ENCODE measurements around the gene SUSD5. TPM values are rescaled to one million over a fixed set of nuclear protein-coding genes. Genes with fewer than 3 reads are reported as not detected.

The SUSD5 gene
- total RNA-seq, 1 experiment from 2014 or later: 1.2 TPM

DNA sequence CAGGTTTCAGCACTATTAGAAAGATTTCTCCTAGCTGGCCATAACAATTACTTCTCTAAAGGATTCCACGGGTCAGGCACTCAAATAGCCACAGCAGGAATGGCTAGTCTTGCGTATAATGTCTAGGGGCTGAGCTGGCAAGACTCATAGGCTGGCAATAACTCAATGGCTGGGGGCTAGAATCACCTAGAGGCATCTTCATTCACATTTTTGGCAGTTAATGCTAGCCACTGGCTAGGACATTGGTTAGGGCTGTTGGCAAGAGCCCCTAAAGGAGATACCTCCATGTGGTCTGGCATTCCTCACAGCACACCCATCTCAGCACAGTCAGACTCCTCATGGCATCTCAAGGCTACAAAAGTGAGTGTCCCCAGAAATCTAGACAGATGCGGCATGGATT is 6.2 kb downstream of the SUSD5 start:
- ChIA-PET CTCF (no interaction called here), POLR2A (no interaction called here)
- DNase-seq (ENCODE audit: low spot score): no peak
- Mint-ChIP-seq H3K27me3 (ENCODE audit: low read depth) (peaks cover 30% of the 10 kb centered on the region), H3K36me3 (peaks cover 10% of the 10 kb centered on the region), H3K9me3 (peaks cover 19% of the 10 kb centered on the region), H3K4me3 (no peak overlapping the region), H3K27ac (no peak overlapping the region), H3K4me1 (peaks cover under 1% of the 10 kb centered on the region)
- no peak for ATAC-seq
- TF ChIP-seq, protein P1, sequence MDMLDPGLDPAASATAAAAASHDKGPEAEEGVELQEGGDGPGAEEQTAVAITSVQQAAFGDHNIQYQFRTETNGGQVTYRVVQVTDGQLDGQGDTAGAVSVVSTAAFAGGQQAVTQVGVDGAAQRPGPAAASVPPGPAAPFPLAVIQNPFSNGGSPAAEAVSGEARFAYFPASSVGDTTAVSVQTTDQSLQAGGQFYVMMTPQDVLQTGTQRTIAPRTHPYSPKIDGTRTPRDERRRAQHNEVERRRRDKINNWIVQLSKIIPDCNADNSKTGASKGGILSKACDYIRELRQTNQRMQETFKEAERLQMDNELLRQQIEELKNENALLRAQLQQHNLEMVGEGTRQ (CRISPR knock-in tag; IDR thresholded peaks at IDR 0.05): no peak
- TF ChIP-seq, protein P2, sequence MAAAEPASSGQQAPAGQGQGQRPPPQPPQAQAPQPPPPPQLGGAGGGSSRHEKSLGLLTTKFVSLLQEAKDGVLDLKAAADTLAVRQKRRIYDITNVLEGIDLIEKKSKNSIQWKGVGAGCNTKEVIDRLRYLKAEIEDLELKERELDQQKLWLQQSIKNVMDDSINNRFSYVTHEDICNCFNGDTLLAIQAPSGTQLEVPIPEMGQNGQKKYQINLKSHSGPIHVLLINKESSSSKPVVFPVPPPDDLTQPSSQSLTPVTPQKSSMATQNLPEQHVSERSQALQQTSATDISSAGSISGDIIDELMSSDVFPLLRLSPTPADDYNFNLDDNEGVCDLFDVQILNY (CRISPR knock-in tag; IDR thresholded peaks at IDR 0.05): no peak
- TF ChIP-seq SMAD3 (CRISPR knock-in tag; IDR thresholded peaks at IDR 0.05; ENCODE audit: borderline replicate concordance) (no peak), NFE2L1 (CRISPR knock-in tag; IDR thresholded peaks at IDR 0.05) (no peak), ATF1 (CRISPR knock-in tag; IDR thresholded peaks at IDR 0.05) (no peak), FOXJ3 (CRISPR knock-in tag; IDR thresholded peaks at IDR 0.05; ENCODE audit: borderline replicate concordance) (no peak), PRRX2 (CRISPR knock-in tag; IDR thresholded peaks at IDR 0.05) (no peak), TEAD4 (CRISPR knock-in tag; IDR thresholded peaks at IDR 0.05) (no peak), TEAD1 (CRISPR knock-in tag; IDR thresholded peaks at IDR 0.05) (no peak), EMX1 (CRISPR knock-in tag; IDR thresholded peaks at IDR 0.05) (no peak), NFATC4 (CRISPR knock-in tag; IDR thresholded peaks at IDR 0.05) (no peak)
- TF ChIP-seq, protein P3, sequence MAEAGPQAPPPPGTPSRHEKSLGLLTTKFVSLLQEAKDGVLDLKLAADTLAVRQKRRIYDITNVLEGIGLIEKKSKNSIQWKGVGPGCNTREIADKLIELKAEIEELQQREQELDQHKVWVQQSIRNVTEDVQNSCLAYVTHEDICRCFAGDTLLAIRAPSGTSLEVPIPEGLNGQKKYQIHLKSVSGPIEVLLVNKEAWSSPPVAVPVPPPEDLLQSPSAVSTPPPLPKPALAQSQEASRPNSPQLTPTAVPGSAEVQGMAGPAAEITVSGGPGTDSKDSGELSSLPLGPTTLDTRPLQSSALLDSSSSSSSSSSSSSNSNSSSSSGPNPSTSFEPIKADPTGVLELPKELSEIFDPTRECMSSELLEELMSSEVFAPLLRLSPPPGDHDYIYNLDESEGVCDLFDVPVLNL (CRISPR knock-in tag; IDR thresholded peaks at IDR 0.05; ENCODE audit: borderline replicate concordance, low read depth): no peak
- TF ChIP-seq, protein P4, sequence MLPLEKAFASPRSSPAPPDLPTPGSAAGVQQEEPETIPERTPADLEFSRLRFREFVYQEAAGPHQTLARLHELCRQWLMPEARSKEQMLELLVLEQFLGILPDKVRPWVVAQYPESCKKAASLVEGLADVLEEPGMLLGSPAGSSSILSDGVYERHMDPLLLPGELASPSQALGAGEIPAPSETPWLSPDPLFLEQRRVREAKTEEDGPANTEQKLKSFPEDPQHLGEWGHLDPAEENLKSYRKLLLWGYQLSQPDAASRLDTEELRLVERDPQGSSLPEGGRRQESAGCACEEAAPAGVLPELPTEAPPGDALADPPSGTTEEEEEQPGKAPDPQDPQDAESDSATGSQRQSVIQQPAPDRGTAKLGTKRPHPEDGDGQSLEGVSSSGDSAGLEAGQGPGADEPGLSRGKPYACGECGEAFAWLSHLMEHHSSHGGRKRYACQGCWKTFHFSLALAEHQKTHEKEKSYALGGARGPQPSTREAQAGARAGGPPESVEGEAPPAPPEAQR (CRISPR knock-in tag; IDR thresholded peaks at IDR 0.05): no peak
- TF ChIP-seq, protein P5, sequence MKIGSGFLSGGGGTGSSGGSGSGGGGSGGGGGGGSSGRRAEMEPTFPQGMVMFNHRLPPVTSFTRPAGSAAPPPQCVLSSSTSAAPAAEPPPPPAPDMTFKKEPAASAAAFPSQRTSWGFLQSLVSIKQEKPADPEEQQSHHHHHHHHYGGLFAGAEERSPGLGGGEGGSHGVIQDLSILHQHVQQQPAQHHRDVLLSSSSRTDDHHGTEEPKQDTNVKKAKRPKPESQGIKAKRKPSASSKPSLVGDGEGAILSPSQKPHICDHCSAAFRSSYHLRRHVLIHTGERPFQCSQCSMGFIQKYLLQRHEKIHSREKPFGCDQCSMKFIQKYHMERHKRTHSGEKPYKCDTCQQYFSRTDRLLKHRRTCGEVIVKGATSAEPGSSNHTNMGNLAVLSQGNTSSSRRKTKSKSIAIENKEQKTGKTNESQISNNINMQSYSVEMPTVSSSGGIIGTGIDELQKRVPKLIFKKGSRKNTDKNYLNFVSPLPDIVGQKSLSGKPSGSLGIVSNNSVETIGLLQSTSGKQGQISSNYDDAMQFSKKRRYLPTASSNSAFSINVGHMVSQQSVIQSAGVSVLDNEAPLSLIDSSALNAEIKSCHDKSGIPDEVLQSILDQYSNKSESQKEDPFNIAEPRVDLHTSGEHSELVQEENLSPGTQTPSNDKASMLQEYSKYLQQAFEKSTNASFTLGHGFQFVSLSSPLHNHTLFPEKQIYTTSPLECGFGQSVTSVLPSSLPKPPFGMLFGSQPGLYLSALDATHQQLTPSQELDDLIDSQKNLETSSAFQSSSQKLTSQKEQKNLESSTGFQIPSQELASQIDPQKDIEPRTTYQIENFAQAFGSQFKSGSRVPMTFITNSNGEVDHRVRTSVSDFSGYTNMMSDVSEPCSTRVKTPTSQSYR (CRISPR knock-in tag; IDR thresholded peaks at IDR 0.05): no peak
- TF ChIP-seq, protein P6, sequence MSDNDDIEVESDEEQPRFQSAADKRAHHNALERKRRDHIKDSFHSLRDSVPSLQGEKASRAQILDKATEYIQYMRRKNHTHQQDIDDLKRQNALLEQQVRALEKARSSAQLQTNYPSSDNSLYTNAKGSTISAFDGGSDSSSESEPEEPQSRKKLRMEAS (CRISPR knock-in tag; IDR thresholded peaks at IDR 0.05): no peak

DNA sequence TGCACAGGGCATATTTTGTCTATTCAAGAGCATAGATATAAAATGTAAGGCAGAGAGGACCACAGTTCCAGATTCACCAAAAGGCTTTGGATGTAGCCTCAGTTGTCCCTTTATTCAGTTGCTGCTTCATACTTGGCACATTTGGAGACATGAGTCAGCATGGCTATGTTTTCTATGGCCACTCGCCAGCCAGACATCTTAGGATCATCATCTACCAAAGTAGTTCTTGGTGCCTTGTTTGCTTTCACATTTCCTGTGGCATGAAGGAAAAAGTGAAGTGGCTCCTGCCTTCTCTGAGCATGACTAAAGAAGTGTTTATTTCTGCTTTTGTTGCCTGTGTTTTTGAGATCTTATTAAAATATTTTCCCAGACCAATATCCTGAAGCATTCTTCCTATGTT is 7.2 kb downstream of the SUSD5 start:
- no peak overlapping the region for H3K27ac Mint-ChIP-seq
- H3K9me3 Mint-ChIP-seq: peaks cover 19% of the 10 kb centered on the region
- POLR2A ChIA-PET: no interaction called here
- ATAC-seq (no peak), DNase-seq (ENCODE audit: low spot score) (no peak)
- peaks cover 21% of the 10 kb centered on the region for H3K27me3 Mint-ChIP-seq (ENCODE audit: low read depth)
- TF ChIP-seq JUN (CRISPR knock-in tag; IDR thresholded peaks at IDR 0.05) (no peak), RELA (CRISPR knock-in tag; IDR thresholded peaks at IDR 0.05; ENCODE audit: borderline replicate concordance) (no peak), ATF1 (CRISPR knock-in tag; IDR thresholded peaks at IDR 0.05) (no peak), TCF7 (CRISPR knock-in tag; IDR thresholded peaks at IDR 0.05; ENCODE audit: low read depth) (no peak), NR2C2 (CRISPR knock-in tag; IDR thresholded peaks at IDR 0.05) (no peak), TEAD1 (CRISPR knock-in tag; IDR thresholded peaks at IDR 0.05) (no peak)
- TF ChIP-seq, protein P7, sequence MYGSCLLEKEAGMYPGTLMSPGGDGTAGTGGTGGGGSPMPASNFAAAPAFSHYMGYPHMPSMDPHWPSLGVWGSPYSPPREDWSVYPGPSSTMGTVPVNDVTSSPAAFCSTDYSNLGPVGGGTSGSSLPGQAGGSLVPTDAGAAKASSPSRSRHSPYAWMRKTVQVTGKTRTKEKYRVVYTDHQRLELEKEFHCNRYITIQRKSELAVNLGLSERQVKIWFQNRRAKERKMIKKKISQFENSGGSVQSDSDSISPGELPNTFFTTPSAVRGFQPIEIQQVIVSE (CRISPR knock-in tag; IDR thresholded peaks at IDR 0.05; ENCODE audit: borderline replicate concordance): no peak
- TF ChIP-seq, protein P2 (CRISPR knock-in tag; IDR thresholded peaks at IDR 0.05): no peak
- CTCF ChIA-PET: no interaction called here
- no peaks in the 10 kb centered on the region for H3K4me1 Mint-ChIP-seq
- H3K36me3 Mint-ChIP-seq: peaks cover 10% of the 10 kb centered on the region
- H3K4me3 Mint-ChIP-seq: no peak overlapping the region
